H9 (cell line): ENCODE data around the gene RBP2. TPM values are rescaled to one million over a fixed set of nuclear protein-coding genes. Genes with fewer than 3 reads are reported as not detected.

ENCODE experiments used
- DNase-seq: peaks from one replicate; pipeline ENCODE4 v3.0.0-alpha.2; 2017
- H2AFZ ChIP-seq: one replicate; pipeline ENCODE4 v1.6.1; 2013; ENCODE audit warnings: mild to moderate bottlenecking, low read length, control low read depth, moderate library complexity
- H2AK5ac ChIP-seq: 2 replicates; pipeline ENCODE4 v1.6.1; 2013; ENCODE audit warnings: low read length, control low read depth, mixed read lengths; ENCODE audit not compliant: insufficient read length
- H2BK120ac ChIP-seq: one replicate; pipeline ENCODE4 v1.6.1; 2013; ENCODE audit warnings: low read depth, mild to moderate bottlenecking, low read length, control low read depth, inconsistent platforms; ENCODE audit not compliant: poor library complexity, severe bottlenecking
- H2BK12ac ChIP-seq: 2 replicates; pipeline ENCODE4 v1.6.1; 2013; ENCODE audit warnings: low read length, control low read depth, mixed read lengths, low read depth; ENCODE audit not compliant: insufficient read length
- H2BK15ac ChIP-seq: 2 replicates; pipeline ENCODE4 v1.6.1; 2013; ENCODE audit warnings: low read depth, low read length, control low read depth
- H2BK20ac ChIP-seq: one replicate; pipeline ENCODE4 v1.6.1; 2013; ENCODE audit warnings: low read depth, mild to moderate bottlenecking, low read length, control low read depth, inconsistent platforms; ENCODE audit not compliant: poor library complexity, severe bottlenecking
- H2BK5ac ChIP-seq: 2 replicates; pipeline ENCODE4 v1.6.1; 2013; ENCODE audit warnings: low read length, control low read depth, mixed read lengths; ENCODE audit not compliant: insufficient read length
- H3K14ac ChIP-seq: 2 replicates; pipeline ENCODE4 v1.6.1; 2013; ENCODE audit warnings: low read length, control low read depth; ENCODE audit not compliant: insufficient read depth
- H3K18ac ChIP-seq: 2 replicates; pipeline ENCODE4 v1.6.1; 2013; ENCODE audit warnings: low read depth, mild to moderate bottlenecking, mixed read lengths, low read length, control low read depth; ENCODE audit not compliant: insufficient read length
- H3K23ac ChIP-seq: 2 replicates; pipeline ENCODE4 v1.6.1; 2013; ENCODE audit warnings: low read length, control low read depth, mixed read lengths, low read depth; ENCODE audit not compliant: insufficient read length
- H3K23me2 ChIP-seq: 2 replicates; pipeline ENCODE4 v1.6.1; 2013; ENCODE audit warnings: low read depth, mild to moderate bottlenecking, mixed read lengths, low read length, control low read depth; ENCODE audit not compliant: insufficient read length, poor library complexity, severe bottlenecking
- H3K27ac ChIP-seq: 2 replicates; pipeline ENCODE4 v1.5.1; 2013; ENCODE audit warnings: low read length, control low read depth, mixed read lengths, low read depth; ENCODE audit not compliant: insufficient read length
- H3K27me3 ChIP-seq: 2 replicates; pipeline ENCODE4 v1.6.1; 2013; ENCODE audit warnings: low read length, control low read depth, inconsistent platforms; ENCODE audit not compliant: insufficient read depth
- H3K4ac ChIP-seq: 2 replicates; pipeline ENCODE4 v1.6.1; 2013; ENCODE audit warnings: low read depth, mild to moderate bottlenecking, control low read depth, inconsistent platforms, low read length, moderate library complexity
- H3K4me1 ChIP-seq: 2 replicates; pipeline ENCODE4 v1.6.1; 2013; ENCODE audit warnings: low read length, control low read depth, inconsistent platforms; ENCODE audit not compliant: insufficient read depth
- H3K4me2 ChIP-seq: 2 replicates; pipeline ENCODE4 v1.6.1; 2013; ENCODE audit warnings: low read length, control low read depth, mixed read lengths; ENCODE audit not compliant: insufficient read length, insufficient read depth
- H3K56ac ChIP-seq: 2 replicates; pipeline ENCODE4 v1.6.1; 2013; ENCODE audit warnings: low read depth, mild to moderate bottlenecking, mixed read lengths, low read length, control low read depth; ENCODE audit not compliant: insufficient read length
- H3K79me1 ChIP-seq: 2 replicates; pipeline ENCODE4 v1.6.1; 2013; ENCODE audit warnings: low read depth, mild to moderate bottlenecking, moderate library complexity, low read length, control low read depth, inconsistent platforms; ENCODE audit not compliant: insufficient read depth, poor library complexity, severe bottlenecking
- H3K79me2 ChIP-seq: 2 replicates; pipeline ENCODE4 v1.6.1; 2013; ENCODE audit warnings: low read length, control low read depth, inconsistent platforms; ENCODE audit not compliant: insufficient read depth
- H3K9ac ChIP-seq: 2 replicates; pipeline ENCODE4 v1.6.1; 2013; ENCODE audit warnings: low read length, control low read depth, mixed read lengths; ENCODE audit not compliant: insufficient read length; ENCODE audit errors: extremely low read depth
- H3K9me3 ChIP-seq: one replicate; pipeline ENCODE4 v1.6.1; 2013; ENCODE audit warnings: low read depth, low read length, inconsistent platforms; ENCODE audit not compliant: control insufficient read depth
- H3T11ph ChIP-seq: one replicate; pipeline ENCODE4 v1.6.1; 2013; ENCODE audit warnings: mild to moderate bottlenecking, low read length, control low read depth, inconsistent platforms
- H4K20me1 ChIP-seq: one replicate; pipeline ENCODE4 v1.6.1; 2013; ENCODE audit not compliant: control insufficient read depth, insufficient read length, insufficient read depth
- H4K5ac ChIP-seq: 2 replicates; pipeline ENCODE4 v1.6.1; 2013; ENCODE audit warnings: low read depth, mild to moderate bottlenecking, mixed read lengths, low read length, control low read depth; ENCODE audit not compliant: insufficient read length
- H4K8ac ChIP-seq: replicated peaks from 2 replicates; pipeline ENCODE4 v1.6.1; 2013; ENCODE audit warnings: low read length, control low read depth, mixed read lengths, low read depth; ENCODE audit not compliant: insufficient read length
- H4K91ac ChIP-seq: 2 replicates; pipeline ENCODE4 v1.6.1; 2013; ENCODE audit warnings: low read depth, mild to moderate bottlenecking, moderate library complexity, mixed read lengths, low read length, control low read depth; ENCODE audit not compliant: insufficient read length
- H3K27ac Mint-ChIP-seq, 3 experiments: 2 replicates in 2 of 3; 3 replicates in 1 of 3; pipeline ENCODE4 v1.8.0; 2020 to 2021; ENCODE audit warnings: mixed read lengths in 3 of 3, mild to moderate bottlenecking in 1 of 3, moderate library complexity in 1 of 3
- H3K27me3 Mint-ChIP-seq: 2 replicates; pipeline ENCODE4 v1.8.0; 2021; ENCODE audit warnings: low read depth, mild to moderate bottlenecking, moderate library complexity, mixed read lengths
- H3K36me3 Mint-ChIP-seq, 3 experiments: 2 replicates in 2 of 3; 3 replicates in 1 of 3; pipeline ENCODE4 v1.8.0; 2020 to 2021; ENCODE audit warnings: low read depth in 3 of 3, mixed read lengths in 3 of 3; ENCODE audit not compliant: insufficient read depth in 1 of 3
- H3K4me1 Mint-ChIP-seq, 2 experiments: 2 replicates each; pipeline ENCODE4 v1.8.0; 2020; ENCODE audit warnings: mixed read lengths in 2 of 2
- H3K4me3 Mint-ChIP-seq, 2 experiments: 2 replicates in 1 of 2; 3 replicates in 1 of 2; pipeline ENCODE4 v1.8.0; 2020 to 2021; ENCODE audit warnings: mild to moderate bottlenecking in 2 of 2, mixed read lengths in 2 of 2, moderate library complexity in 1 of 2
- H3K9me3 Mint-ChIP-seq, 2 experiments: 2 replicates in 1 of 2; 3 replicates in 1 of 2; pipeline ENCODE4 v1.8.0; 2020; ENCODE audit warnings: mild to moderate bottlenecking in 2 of 2, mixed read lengths in 2 of 2, moderate library complexity in 1 of 2
- CTCF ChIP-seq: fragments of 200-600 bp; sonication (generic); conservative IDR thresholded peaks from 3 replicates; pipeline ENCODE4 v1.8.0; 2021; ENCODE audit warnings: antibody characterized with exemption, mild to moderate bottlenecking
- WGBS: extraction: QIAGEN DNeasy Blood & Tissue Kit; methylation state at CpG from one replicate; pipeline ENCODE4 v1.1.7; 2013; ENCODE audit warnings: missing lambda C conversion rate, low lambda C conversion rate, mixed read lengths; ENCODE audit not compliant: insufficient read length; ENCODE audit errors: extremely low coverage; 5-methylcytosine and 5-hydroxymethylcytosine counted together
- total RNA-seq: library from RNA; stranded (reverse); gene quantifications from 2 replicates; pipeline ENCODE4 v1.2.1, GENCODE V29; 2021

RBP2 gene
- total RNA-seq, 1 experiment from 2014 or later: not detected

- H3K4me3 Mint-ChIP-seq: no peak overlapping the region
- no peak overlapping the region for H3T11ph ChIP-seq
- no CpG with 5 or more reads among the region's 1 CpG for WGBS
These were observed 37.0 kb downstream of the RBP2 start for GRCh38 chr3:139439278-139439677.

More at GRCh38 chr3:139439278-139439677, 37.0 kb downstream of the RBP2 start:
- Histone ChIP-seq H3K79me2 (no peaks in the 10 kb centered on the region), H4K20me1 (no peaks in the 10 kb centered on the region), H2AFZ (no peak overlapping the region), H3K23ac (no peak overlapping the region), H3K27me3 (no peaks in the 10 kb centered on the region), H3K4me1 (peaks cover 2% of the 10 kb centered on the region; the same call in 1 of the 2 replicates), H3K23me2 (no peaks in the 10 kb centered on the region), H2BK12ac (no peak overlapping the region), H3K4me2 (no peak overlapping the region), H4K91ac (no peak overlapping the region), H2AK5ac (no peak overlapping the region), H2BK20ac (no peak overlapping the region), H3K4ac (no peak overlapping the region), H3K9ac (no peak overlapping the region), H4K5ac (no peak overlapping the region), H2BK15ac (no peak overlapping the region), H3K56ac (no peak overlapping the region), H4K8ac (no peak overlapping the region), H3K18ac (no peak overlapping the region), H2BK120ac (no peak overlapping the region), H3K79me1 (no peaks in the 10 kb centered on the region), H2BK5ac (no peak overlapping the region), H3K27ac (no peak overlapping the region), H3K14ac (no peak overlapping the region), H3K9me3 (no peaks in the 10 kb centered on the region)
- no peaks in the 10 kb centered on the region for H3K27me3 Mint-ChIP-seq
- DNase-seq: no peak
- H3K9me3 Mint-ChIP-seq: no peaks in the 10 kb centered on the region
- no peak for TF ChIP-seq CTCF
- no peaks in the 10 kb centered on the region for H3K36me3 Mint-ChIP-seq
- H3K27ac Mint-ChIP-seq: no peak overlapping the region
- H3K4me1 Mint-ChIP-seq: peaks cover 10% of the 10 kb centered on the region in 2 experiments
